HEK293 (cell line): ENCODE measurements around the gene PTCRA.
A peak's percentile ranks its signal among the peaks of the same experiment; 100 is the strongest.

ENCODE experiments used
- CTCF ChIA-PET: fragments of 350-600 bp; formaldehyde crosslinking; extraction: SDS; loops from one replicate; lab custom pipeline; 2021; ENCODE audit warnings: antibody characterized with exemption; lab: Yijun Ruan, JAX
- POLR2A ChIA-PET: fragments of 300-600 bp; formaldehyde crosslinking; extraction: SDS; loops from one replicate; lab custom pipeline; 2020; ENCODE audit warnings: antibody characterized with exemption, inconsistent platforms; lab: Yijun Ruan, JAX
- H3K27ac ChIP-seq: fragments of 200-500 bp; sonication (Bioruptor generic); 2 replicates; pipeline ENCODE4 v1.5.1; 2014; ENCODE audit warnings: low read depth, low read length, control low read depth, inconsistent platforms; ENCODE audit errors: extremely low read depth
- H3K36me3 ChIP-seq, 2 experiments: fragments of 200-500 bp in 1 of 2; sonication (Bioruptor generic) in 1 of 2; 1 replicate in 1 of 2; 2 replicates in 1 of 2; pipeline ENCODE4 v1.5.1; 2014 to 2017; ENCODE audit warnings: inconsistent platforms in 2 of 2, low read length in 2 of 2; ENCODE audit not compliant: control insufficient read depth in 2 of 2, insufficient read depth in 1 of 2
- H3K4me1 ChIP-seq: fragments of 200-500 bp; sonication (Bioruptor generic); 2 replicates; pipeline ENCODE4 v1.5.1; 2014; ENCODE audit warnings: mild to moderate bottlenecking, low read length, inconsistent platforms; ENCODE audit not compliant: control insufficient read depth, insufficient read depth
- H3K4me3 ChIP-seq: 2 replicates; pipeline ENCODE4 v1.5.1; 2011; ENCODE audit warnings: low read depth, mild to moderate bottlenecking, control low read depth, low read length, moderate library complexity
- H3K9me3 ChIP-seq: fragments of 200-500 bp; sonication (Bioruptor generic); 2 replicates; pipeline ENCODE4 v1.5.1; 2014; ENCODE audit warnings: low read depth, low read length, inconsistent platforms; ENCODE audit not compliant: control insufficient read depth, insufficient read depth
- ELK4 ChIP-seq: IDR thresholded peaks from 2 replicates; pipeline ENCODE4 v1.6.1; 2011; ENCODE audit warnings: mild to moderate bottlenecking, low read depth, low read length, borderline replicate concordance
- GLI4 ChIP-seq: fragments of 450-650 bp; formaldehyde crosslinking; IDR thresholded peaks from 2 replicates; pipeline ENCODE4 v1.5.1; 2016; ENCODE audit warnings: missing biosample characterization, missing genetic modification characterization
- GLIS2 ChIP-seq: fragments of 450-650 bp; formaldehyde crosslinking; IDR thresholded peaks from 2 replicates; pipeline ENCODE4 v1.5.1; 2016; ENCODE audit warnings: missing biosample characterization, missing genetic modification characterization
- HOXA7 ChIP-seq: sonication (generic); formaldehyde crosslinking; IDR thresholded peaks from 2 replicates; pipeline ENCODE4 v1.8.1; 2022; ENCODE audit warnings: missing genetic modification reagents, borderline replicate concordance
- IKZF3 ChIP-seq: fragments of 450-650 bp; IDR thresholded peaks from 2 replicates; pipeline ENCODE4 v1.5.0; 2018; ENCODE audit warnings: missing biosample characterization, mild to moderate bottlenecking, missing genetic modification characterization, moderate library complexity
- KLF1 ChIP-seq: fragments of 450-650 bp; formaldehyde crosslinking; IDR thresholded peaks from 2 replicates; pipeline ENCODE4 v1.5.1; 2016; ENCODE audit warnings: missing biosample characterization, missing genetic modification characterization
- KLF16 ChIP-seq: fragments of 450-650 bp; formaldehyde crosslinking; IDR thresholded peaks from 2 replicates; pipeline ENCODE4 v1.5.1; 2017; ENCODE audit warnings: missing biosample characterization, missing genetic modification characterization
- TRIM28 ChIP-seq: IDR thresholded peaks from 2 replicates; pipeline ENCODE4 v1.6.1; 2011; ENCODE audit warnings: low read length, control low read depth, borderline replicate concordance
- ZFHX2 ChIP-seq: fragments of 450-650 bp; formaldehyde crosslinking; conservative IDR thresholded peaks from 2 replicates; pipeline ENCODE4 v1.5.1; 2016; ENCODE audit warnings: missing biosample characterization, missing genetic modification characterization
- ZNF10 ChIP-seq: fragments of 450-650 bp; formaldehyde crosslinking; IDR thresholded peaks from 2 replicates; pipeline ENCODE4 v1.5.1; 2017; ENCODE audit warnings: missing biosample characterization, missing genetic modification characterization
- ZNF114 ChIP-seq: fragments of 450-650 bp; formaldehyde crosslinking; IDR thresholded peaks from 2 replicates; pipeline ENCODE4 v1.5.0; 2017; ENCODE audit warnings: missing biosample characterization, missing genetic modification characterization
- ZNF121 ChIP-seq: fragments of 450-650 bp; formaldehyde crosslinking; IDR thresholded peaks from 2 replicates; pipeline ENCODE4 v1.5.1; 2016; ENCODE audit warnings: missing biosample characterization, missing genetic modification characterization
- ZNF133 ChIP-seq: fragments of 450-650 bp; formaldehyde crosslinking; IDR thresholded peaks from 2 replicates; pipeline ENCODE4 v1.5.1; 2016; ENCODE audit warnings: missing biosample characterization, missing genetic modification characterization
- ZNF18 ChIP-seq: fragments of 450-650 bp; formaldehyde crosslinking; IDR thresholded peaks from 2 replicates; pipeline ENCODE4 v1.5.1; 2016; ENCODE audit warnings: missing biosample characterization, missing genetic modification characterization
- ZNF202 ChIP-seq: fragments of 450-650 bp; formaldehyde crosslinking; IDR thresholded peaks from 2 replicates; pipeline ENCODE4 v1.5.1; 2016; ENCODE audit warnings: missing biosample characterization, missing genetic modification characterization, borderline replicate concordance
- ZNF248 ChIP-seq: fragments of 450-650 bp; formaldehyde crosslinking; IDR thresholded peaks from 2 replicates; pipeline ENCODE4 v1.5.1; 2017; ENCODE audit warnings: missing biosample characterization, missing genetic modification characterization
- ZNF335 ChIP-seq: fragments of 450-650 bp; formaldehyde crosslinking; conservative IDR thresholded peaks from 2 replicates; pipeline ENCODE4 v1.5.1; 2016; ENCODE audit warnings: missing biosample characterization, missing genetic modification characterization
- ZNF530 ChIP-seq: fragments of 450-650 bp; formaldehyde crosslinking; IDR thresholded peaks from 2 replicates; pipeline ENCODE4 v1.5.1; 2016; ENCODE audit warnings: low read depth, missing biosample characterization, missing genetic modification characterization
- ZNF561 ChIP-seq: fragments of 450-650 bp; IDR thresholded peaks from 2 replicates; pipeline ENCODE4 v1.5.1; 2018; ENCODE audit warnings: missing biosample characterization, missing genetic modification characterization, borderline replicate concordance
- ZNF580 ChIP-seq: fragments of 450-650 bp; formaldehyde crosslinking; IDR thresholded peaks from 2 replicates; pipeline ENCODE4 v1.5.1; 2016; ENCODE audit warnings: missing biosample characterization, missing genetic modification characterization
- ZNF645 ChIP-seq: fragments of 450-650 bp; formaldehyde crosslinking; IDR thresholded peaks from 2 replicates; pipeline ENCODE4; 2016; ENCODE audit warnings: missing biosample characterization, missing genetic modification characterization
- ZNF664 ChIP-seq: fragments of 450-650 bp; formaldehyde crosslinking; IDR thresholded peaks from 2 replicates; pipeline ENCODE4 v1.5.1; 2016; ENCODE audit warnings: missing biosample characterization, missing genetic modification characterization
- ZNF837 ChIP-seq: fragments of 450-650 bp; formaldehyde crosslinking; IDR thresholded peaks from 2 replicates; pipeline ENCODE4 v1.5.1; 2016; ENCODE audit warnings: missing biosample characterization, missing genetic modification characterization
- ZSCAN23 ChIP-seq: fragments of 450-650 bp; formaldehyde crosslinking; IDR thresholded peaks from 2 replicates; pipeline ENCODE4 v1.5.1; 2016; ENCODE audit warnings: missing biosample characterization, missing genetic modification characterization
- TF ChIP-seq, protein P1 (sequence below): fragments of 450-650 bp; formaldehyde crosslinking; IDR thresholded peaks from 2 replicates; pipeline ENCODE4 v1.5.1; 2016; ENCODE audit warnings: missing biosample characterization, missing genetic modification characterization
- TF ChIP-seq, protein P2 (sequence below): fragments of 450-650 bp; formaldehyde crosslinking; IDR thresholded peaks from 2 replicates; pipeline ENCODE4 v1.5.1; 2016; ENCODE audit warnings: missing biosample characterization, missing genetic modification characterization

The PTCRA gene

DNA sequence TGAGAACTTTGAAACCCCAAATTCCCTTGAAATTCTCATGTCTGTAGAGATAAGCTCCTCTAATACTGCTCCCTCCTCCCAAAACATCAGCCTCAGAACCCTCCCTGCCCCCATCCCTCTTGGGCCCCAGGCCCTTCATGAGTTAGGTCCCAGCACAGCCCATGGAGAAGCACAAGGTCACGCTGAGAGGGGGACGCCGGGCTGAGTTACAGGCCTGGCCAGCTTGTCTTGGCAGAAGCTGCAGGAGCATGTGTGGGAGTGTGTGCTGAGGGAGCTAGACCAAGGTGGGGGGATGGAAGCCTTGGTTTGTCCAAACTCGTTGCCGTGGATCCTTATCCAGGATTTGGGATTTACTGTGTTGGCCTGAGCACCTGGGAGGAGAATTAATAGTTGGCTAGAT, 8.5 kb upstream of the PTCRA start:
- ChIA-PET POLR2A (interaction anchor here (0.7 kb wide), 1 partner anchor 263 kb away, joined by 3 read pairs; no protein-coding TSS in a partner anchor), CTCF (interaction anchor here (1.1 to 1.2 kb wide), 2 partner anchors 103 to 236 kb away, joined by 6 read pairs; no protein-coding TSS in a partner anchor)
- H3K9me3 ChIP-seq: no peaks in the 10 kb centered on the region
- H3K27ac ChIP-seq: no peak overlapping the region
- H3K36me3 ChIP-seq: no peaks in the 10 kb centered on the region
- H3K4me3 ChIP-seq: no peak overlapping the region
- TF ChIP-seq, protein P1, sequence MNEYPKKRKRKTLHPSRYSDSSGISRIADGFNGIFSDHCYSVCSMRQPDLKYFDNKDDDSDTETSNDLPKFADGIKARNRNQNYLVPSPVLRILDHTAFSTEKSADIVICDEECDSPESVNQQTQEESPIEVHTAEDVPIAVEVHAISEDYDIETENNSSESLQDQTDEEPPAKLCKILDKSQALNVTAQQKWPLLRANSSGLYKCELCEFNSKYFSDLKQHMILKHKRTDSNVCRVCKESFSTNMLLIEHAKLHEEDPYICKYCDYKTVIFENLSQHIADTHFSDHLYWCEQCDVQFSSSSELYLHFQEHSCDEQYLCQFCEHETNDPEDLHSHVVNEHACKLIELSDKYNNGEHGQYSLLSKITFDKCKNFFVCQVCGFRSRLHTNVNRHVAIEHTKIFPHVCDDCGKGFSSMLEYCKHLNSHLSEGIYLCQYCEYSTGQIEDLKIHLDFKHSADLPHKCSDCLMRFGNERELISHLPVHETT: no peak
- TF ChIP-seq ZNF133 (no peak), ZNF121 (no peak), ZNF114 (tag by site-specific recombination) (no peak), ZNF530 (tag by site-specific recombination) (no peak), ZNF664 (tag by site-specific recombination) (no peak), ZNF335 (tag by site-specific recombination) (no peak), ZSCAN23 (tag by site-specific recombination) (no peak), IKZF3 (tag by site-specific recombination) (no peak), ZNF18 (no peak), ELK4 (no peak), GLIS2 (no peak), ZNF248 (no peak), ZNF202 (tag by site-specific recombination) (no peak), TRIM28 (no peak)
- H3K4me1 ChIP-seq: no peaks in the 10 kb centered on the region; the same call in 1 of the 2 replicates

- Histone ChIP-seq H3K36me3 (no peaks in the 10 kb centered on the region), H3K4me3 (no peak overlapping the region), H3K27ac (no peak overlapping the region), H3K4me1 (no peaks in the 10 kb centered on the region), H3K9me3 (no peaks in the 10 kb centered on the region)
- ChIA-PET POLR2A (interaction anchor here (0.6 to 0.7 kb wide), 3 partner anchors 92 to 740 kb away, joined by 3 to 4 read pairs (median 3); no protein-coding TSS in a partner anchor), CTCF (interaction anchor here (0.5 to 2.6 kb wide), 5 partner anchors 9 to 833 kb away, joined by 3 to 25 read pairs (median 4); no protein-coding TSS in a partner anchor)
- TF ChIP-seq HOXA7 (CRISPR knock-in tag): no peak
- no peak for TF ChIP-seq ZNF580
- TF ChIP-seq ELK4: no peak
- peak; percentile 37; the same call in 1 of the 2 replicates for TF ChIP-seq KLF1
- TF ChIP-seq, protein P2, sequence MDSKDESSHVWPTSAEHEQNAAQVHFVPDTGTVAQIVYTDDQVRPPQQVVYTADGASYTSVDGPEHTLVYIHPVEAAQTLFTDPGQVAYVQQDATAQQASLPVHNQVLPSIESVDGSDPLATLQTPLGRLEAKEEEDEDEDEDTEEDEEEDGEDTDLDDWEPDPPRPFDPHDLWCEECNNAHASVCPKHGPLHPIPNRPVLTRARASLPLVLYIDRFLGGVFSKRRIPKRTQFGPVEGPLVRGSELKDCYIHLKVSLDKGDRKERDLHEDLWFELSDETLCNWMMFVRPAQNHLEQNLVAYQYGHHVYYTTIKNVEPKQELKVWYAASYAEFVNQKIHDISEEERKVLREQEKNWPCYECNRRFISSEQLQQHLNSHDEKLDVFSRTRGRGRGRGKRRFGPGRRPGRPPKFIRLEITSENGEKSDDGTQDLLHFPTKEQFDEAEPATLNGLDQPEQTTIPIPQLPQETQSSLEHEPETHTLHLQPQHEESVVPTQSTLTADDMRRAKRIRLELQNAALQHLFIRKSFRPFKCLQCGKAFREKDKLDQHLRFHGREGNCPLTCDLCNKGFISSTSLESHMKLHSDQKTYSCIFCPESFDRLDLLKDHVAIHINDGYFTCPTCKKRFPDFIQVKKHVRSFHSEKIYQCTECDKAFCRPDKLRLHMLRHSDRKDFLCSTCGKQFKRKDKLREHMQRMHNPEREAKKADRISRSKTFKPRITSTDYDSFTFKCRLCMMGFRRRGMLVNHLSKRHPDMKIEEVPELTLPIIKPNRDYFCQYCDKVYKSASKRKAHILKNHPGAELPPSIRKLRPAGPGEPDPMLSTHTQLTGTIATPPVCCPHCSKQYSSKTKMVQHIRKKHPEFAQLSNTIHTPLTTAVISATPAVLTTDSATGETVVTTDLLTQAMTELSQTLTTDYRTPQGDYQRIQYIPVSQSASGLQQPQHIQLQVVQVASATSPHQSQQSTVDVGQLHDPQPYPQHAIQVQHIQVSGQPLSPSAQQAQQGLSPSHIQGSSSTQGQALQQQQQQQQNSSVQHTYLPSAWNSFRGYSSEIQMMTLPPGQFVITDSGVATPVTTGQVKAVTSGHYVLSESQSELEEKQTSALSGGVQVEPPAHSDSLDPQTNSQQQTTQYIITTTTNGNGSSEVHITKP: no peak
- no peak for TF ChIP-seq ZNF837
- no peak for TF ChIP-seq KLF16
- no peak for TF ChIP-seq ZNF645 (tag by site-specific recombination)
- TF ChIP-seq GLI4 (tag by site-specific recombination): no peak
- no peak for TF ChIP-seq ZNF10 (tag by site-specific recombination)
- no peak for TF ChIP-seq ZNF248
- TF ChIP-seq ZNF561 (tag by site-specific recombination): no peak
- TF ChIP-seq ZFHX2 (tag by site-specific recombination): peak; percentile 79
These were observed 6.0 kb upstream of the PTCRA start for GRCh38 chr6:42909835-42910234.
